Mesenteric fat pad (tissue), 1 donor: ENCODE data around the gene HTRA3. TPM values are rescaled to one million over a fixed set of nuclear protein-coding genes. Genes with fewer than 3 reads are reported as not detected.

ENCODE experiments used
- DNase-seq: peaks from one replicate; pipeline ENCODE4 v3.0.0-alpha.2; 2020; ENCODE audit warnings: low spot score
- total RNA-seq: library from RNA; stranded (reverse); fragmentation: NEBNext Ultra II Directional; extraction: Animal tissue kit (Norgen Biotek cat#: 25700); gene quantifications from one replicate; pipeline ENCODE4 v1.2.1, GENCODE V29; 2021
- donor health status: DM: yes; HTN: yes; CAD: no.

HTRA3 gene
- total RNA-seq, 1 donor from 2014 or later = 58.5 TPM

DNA sequence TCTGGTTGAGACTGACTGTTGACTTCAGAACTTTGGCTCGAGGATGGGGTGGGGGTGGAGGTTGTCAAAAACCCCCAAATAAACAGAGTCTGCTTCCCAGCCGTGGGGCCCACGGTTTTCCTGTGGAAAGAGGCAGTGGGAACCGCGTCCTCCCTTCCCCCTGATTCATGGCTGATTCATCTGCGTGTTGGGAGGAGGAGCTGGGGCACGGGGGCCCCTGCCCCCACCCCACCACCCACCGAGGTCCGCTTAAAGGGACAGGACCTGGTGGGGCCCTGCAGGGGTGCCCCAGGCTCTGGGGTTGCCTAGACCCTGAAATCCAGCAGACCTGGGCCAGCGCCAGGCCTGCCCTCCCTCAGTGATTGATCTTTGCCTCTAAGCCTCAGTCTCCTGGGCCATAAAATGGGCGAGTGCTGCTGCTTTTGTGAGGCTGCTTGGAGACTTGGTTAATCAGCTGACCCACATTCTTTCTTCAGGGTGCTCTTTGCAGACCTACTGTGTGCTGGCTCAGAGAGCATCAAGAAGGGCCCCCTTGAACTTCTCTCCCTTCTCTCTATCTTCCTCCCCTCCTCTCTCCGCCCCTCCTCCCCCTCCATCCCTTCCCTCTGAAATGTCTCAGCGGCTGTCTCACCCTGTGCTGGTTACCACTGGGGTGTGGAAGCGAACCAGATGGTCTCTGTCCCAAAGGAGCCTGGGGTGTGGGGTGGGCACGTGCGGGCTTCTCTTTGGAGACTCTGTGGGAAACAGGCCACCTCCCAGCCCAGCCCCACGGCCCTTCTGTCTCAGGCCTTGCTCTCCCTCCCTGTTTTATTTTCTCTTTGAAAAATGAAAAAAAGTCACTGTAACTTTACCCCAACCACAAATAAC, 9.1 kb downstream of the HTRA3 start:
- DNase-seq = no peak

GRCh38 chr4:8279321-8280157, 10.0 kb downstream of the HTRA3 start:
- DNase-seq = no peak

GRCh38 chr4:8280158-8280875, 10.8 kb downstream of the HTRA3 start:
- DNase-seq = no peak

DNA sequence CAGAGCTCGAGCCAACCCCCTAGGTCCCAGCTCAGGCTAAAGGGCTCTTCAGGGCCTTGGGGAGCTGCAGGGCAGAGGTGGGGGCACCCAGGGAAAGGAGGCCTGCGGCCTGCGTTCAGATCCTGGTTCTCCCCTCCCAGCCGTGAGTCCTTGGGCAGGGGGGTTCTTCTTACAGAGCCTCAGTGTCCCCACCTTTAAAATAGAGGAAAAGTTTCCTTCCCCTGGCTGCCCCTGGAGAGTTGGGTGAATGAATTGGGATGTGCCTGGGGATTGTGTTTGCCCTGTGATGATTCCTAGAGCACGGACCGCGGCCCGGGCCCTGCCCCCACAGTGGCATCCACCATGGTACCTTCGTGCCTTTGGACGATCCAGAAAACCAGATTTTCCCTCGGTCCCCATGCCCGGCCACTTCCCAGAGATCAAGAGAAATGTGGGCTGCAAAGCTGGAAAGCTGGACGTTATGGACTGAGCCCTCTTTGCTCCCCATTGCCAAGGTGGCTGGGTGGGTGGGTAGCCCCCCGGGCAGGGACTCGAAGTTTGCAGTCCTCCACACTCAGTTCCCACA, 11.4 kb downstream of the HTRA3 start:
- DNase-seq = no peak

DNA sequence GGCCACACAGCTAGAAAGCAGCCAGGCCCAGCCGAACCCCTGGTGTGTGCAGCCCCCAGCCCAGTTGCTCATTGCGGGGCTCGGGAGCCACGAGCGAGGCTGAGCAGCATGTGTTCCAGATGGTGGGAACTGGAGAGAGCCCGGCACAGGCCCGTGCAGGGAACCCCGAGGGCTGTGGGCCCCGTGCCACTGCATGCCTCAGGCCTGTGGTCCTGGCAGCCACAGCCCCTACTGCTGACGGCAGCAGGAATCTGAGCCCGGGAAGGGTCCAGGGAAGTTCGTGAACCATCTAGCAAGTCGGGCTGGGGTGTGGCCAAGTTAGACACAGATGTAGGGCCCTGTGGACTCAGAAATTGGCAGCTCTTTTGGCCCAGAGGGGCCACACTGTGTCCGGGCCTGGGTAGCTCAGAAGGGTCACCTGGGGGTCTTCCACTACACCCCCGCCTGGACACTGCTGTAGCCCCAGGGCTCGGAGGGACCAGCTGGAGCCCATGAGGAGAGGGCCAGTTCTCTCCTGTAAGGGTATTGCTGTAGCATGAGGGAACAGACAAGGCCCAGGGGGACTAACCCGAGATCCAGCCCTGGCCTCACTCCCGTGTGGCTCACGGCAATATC, 12.1 kb downstream of the HTRA3 start:
- DNase-seq = no peak

DNA sequence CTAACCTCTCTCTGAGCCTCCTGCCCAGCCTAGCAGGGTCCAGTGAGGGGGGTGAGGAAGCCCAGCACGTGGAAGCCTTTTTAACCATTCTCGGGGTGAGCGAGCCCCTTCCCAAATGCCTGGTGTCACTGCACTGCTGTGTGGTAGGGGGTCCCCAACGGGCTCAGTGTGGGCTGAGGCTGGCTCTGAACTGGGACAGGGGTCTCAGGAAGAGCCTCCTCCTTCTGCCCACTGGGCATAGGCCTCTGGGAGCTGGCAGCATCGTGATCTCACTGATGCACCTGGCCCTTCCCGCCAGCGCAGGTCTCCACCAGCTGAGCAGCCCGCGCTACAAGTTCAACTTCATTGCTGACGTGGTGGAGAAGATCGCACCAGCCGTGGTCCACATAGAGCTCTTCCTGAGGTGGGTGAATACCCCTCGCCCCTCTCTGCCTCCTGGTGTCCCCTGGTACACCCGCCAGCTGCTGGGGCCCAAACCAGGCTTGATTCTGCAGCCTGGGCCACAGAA, 12.6 kb downstream of the HTRA3 start:
- no peak for DNase-seq

- DNase-seq = no peak
Measured at GRCh38 chr4:8282742-8283141, 13.2 kb downstream of the HTRA3 start.

DNA sequence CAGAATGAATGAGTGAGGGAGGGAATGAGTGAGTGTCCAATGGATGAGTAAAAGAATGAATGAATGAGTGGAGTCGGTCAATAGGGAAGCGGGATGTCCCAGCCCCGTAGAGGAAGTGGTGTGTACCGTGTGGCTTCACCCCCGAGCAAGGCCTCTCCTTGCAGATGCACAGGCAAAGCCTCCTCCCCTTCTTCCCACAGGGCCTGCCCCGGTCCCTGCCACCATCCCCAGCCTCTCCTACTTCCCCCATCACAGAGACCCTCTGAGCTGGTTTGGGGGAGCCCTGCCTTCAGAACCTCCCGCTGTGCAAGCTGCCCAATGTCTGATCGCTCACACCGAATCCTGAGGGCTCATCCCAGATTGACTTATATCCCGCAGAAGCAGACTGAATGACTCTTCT, 13.6 kb downstream of the HTRA3 start:
- DNase-seq = no peak

DNA sequence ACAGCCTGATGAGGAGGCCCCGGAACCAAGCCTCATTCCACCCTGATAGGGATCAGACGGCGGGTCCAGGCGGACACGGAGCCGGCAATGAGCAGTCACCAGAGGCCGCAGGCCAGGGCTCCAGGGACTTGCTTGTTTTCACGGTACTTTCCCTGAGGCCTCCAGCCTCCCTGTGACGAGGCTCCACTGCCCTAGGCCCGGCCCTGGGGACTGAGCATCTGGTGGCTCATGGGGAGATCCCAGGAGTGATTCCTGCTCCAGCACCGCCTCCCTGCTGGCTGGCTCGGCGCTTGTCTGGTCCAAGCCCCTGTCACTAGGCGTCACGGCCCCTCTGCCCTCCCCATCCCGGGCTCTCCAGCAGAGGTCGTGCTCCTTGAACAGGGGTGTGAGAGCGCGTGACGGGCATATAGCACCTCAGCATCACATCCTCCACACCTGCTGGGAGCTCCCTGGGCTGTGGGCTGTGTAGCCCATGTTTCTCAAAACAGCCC, 14.1 kb downstream of the HTRA3 start:
- no peak for DNase-seq

DNA sequence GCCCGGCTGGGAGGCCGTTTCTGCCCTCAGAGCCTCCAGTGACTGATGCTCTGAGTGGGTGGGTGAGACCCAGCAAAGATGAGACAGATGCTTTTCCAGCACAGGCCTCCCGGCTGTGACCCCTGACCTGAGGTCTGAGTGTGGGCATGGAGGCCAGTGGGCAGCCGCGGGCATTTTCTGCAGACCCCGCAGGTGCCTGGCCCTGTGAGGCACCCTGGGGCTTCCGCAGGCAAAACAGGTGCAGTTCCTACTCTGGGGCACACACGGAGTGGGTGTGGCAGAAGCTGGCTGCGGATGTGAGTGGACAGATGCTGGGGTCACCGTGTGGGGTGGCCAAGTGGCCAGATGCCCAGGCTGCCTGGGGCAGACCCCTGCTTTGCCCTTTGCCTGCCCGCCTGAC, 14.8 kb downstream of the HTRA3 start:
- no peak for DNase-seq

DNA sequence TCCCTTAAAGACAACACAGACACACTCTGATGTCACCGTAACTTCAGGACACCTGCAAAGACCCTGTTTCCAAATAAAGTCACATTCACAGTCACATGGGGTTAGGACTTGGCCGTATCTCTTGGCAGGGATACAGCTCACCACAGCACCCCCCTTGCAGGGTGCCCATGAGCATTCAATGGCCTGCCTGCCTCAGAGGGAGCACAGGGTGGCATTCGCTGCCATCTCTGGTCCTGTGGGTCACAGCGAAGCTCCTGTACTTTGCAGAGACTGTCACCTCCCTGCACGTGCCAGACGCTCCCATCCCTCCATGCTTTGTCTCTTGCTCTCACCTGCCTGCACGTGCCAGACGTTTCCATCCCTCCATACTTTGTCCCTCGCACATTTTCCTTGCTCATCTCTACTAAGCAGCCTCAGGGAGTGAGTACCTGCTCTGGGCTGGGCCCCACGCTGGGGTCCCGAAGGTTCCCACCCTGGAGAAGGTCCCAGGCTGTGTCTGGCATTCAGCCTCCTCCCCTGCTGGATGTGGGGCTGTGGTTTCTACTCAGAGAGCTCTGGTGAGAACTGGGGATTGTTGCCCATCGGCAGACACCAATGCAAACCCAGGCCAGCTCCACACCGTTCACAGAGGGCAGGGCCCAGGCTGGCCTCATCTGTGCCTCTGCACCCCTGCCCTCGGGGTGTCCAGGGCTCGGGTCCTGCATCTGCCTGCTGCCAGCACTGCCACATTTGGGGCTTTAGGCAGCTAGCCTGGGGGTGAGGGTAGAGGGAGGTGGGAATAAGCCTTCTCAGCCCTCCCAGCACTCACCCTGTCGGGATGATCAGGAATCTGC, 15.8 kb downstream of the HTRA3 start:
- no peak for DNase-seq

- DNase-seq = no peak
Measured at GRCh38 chr4:8285976-8286718, 16.6 kb downstream of the HTRA3 start.

DNA sequence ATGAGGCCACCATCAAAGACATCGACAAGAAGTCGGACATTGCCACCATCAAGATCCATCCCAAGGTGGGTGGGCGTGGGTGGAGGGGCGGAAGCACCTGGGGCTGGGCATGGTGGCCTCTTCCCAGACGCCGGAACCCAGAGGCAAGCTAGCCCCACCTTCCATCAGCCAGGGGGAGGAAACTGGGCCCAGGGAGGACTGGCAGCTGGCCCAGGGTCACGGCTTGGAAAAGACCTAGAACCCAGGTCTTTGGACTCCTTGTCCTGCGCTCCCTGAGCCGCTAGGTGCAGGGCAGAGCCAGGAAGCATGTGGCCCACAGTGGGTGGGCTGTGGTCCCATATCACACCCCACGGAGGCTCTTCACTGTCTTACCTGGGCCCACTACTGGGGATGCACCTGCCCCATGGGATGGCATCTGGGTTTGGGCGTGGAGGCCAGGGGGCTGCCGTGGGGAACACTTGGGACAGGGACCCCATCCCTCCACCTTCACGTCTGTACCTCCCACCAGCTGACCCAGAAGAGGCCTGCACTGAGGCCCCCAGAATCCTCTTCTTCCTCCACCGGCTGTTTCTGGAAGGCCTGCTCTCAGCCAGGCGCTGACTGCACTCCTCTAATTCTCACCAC, 17.3 kb downstream of the HTRA3 start:
- DNase-seq = no peak

DNA sequence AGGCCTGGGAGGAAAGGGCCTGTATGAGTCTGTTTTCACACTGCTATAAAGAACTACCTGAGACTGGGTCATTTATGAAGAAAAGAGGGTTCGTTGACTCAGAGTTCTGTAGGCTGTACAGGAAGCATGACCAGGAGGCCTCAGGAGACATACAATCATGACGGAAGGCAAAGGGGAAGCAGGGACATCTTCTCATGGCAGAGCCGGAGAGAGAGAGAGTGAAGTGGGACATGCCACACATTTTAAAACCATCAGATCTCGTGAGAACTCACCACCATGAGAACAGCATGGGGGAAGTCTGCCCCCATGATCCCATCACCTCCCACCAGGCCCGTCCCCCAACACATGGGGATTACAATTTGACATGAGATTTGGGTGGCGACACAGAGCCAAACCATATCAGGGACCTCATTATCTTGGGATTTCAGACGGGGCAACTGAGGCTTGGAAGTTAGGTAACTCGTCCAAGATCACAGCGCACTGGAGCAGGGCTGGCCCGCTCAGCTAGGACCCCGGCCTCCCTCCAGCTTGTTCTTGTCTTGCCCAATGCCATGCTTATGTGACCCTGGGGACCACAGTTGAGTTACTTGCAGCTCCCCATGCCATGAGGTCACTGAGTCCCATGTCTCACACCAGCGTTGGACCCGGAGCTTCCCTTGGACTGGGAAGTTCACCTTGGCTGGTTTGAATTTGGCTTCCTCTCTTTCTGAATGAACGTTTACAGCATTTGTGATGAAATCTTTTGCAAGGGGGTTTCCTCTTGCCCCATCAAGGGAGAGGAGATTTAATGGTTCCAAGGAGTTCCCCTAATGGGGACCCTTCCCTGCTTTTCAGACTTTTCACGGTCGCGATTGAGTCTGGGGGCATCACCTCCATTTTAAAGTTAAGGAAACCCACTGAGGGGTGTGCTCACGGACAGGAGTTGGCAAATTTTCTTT, 18.1 kb downstream of the HTRA3 start:
- no peak for DNase-seq

DNA sequence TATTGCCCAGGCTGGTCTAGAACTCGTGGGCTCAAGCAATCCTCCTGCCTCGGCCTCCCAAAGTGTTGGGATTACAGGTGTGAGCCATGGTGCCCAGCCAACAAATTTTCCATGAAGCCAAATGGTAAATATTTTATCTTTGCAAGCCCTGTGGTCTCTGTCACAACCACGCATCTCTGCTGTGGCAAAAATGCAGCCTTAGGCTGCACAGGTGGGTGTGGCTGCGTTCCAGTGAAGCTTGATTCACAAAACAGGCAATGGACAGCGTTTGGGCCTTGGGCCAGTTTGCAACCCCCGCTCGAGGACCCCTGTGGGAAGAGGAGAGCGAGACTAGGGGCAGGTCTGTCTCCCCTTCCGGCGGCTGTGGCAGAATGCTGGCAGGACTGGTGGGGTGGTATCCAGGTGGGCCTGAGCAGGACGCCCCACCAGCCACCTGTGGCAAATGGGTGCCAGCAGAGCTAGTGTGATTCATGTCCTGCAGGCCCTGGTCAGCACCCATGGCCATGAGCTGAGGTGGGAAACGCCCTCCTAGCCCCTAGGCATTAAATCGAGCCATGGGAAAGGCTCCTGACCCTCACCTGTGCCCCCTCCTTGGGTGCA, 19.7 kb downstream of the HTRA3 start:
- DNase-seq = no peak

DNA sequence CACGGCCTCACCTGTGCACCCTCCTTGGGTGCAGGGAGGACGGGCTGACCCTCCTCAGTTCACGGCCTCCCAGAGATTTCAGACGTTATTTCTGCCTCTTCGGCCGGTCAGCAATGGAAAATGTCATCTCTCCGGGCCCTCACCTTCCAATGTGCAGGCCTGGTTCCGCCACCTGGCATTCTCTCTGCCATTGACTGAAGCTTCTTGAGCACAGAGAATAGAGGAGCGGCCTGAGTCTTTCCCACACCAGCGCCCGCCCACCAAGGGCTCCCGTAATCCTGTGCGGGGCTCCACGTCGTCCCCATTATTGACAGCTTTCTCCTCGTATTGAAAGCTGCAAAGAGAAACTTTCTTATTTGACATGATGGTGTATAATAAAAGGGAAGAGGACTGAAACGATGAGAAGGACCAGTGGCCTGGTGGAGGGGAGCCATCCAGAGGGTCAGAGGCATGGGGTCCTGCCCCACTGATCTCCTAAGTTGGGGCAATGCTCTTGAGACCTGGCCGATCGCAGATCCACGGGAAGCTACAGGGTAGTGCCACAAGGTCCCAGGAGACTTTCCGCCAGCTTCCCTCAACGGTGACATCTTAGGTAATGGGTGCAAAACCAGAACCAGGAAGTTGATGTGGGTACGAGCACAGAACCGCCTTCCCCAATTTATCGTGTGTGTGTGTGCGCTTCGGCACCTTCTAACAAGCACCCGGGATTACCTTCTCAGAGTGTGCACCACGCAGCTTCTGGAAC, 20.6 kb downstream of the HTRA3 start:
- DNase-seq = no peak
